ENCODE data around the gene ZFYVE9. TPM values are rescaled to one million over a fixed set of nuclear protein-coding genes. Genes with fewer than 3 reads are reported as not detected.
"Not testable (repeated sequence)": the region's sequence is repeated elsewhere in the genome, so short reads cannot be mapped to it uniquely, and the experiment has no call there.

Gene ZFYVE9
- total and polyA plus RNA-seq, 10 donors, result 0.72 to 16.7 (median 9.2) TPM

DNA sequence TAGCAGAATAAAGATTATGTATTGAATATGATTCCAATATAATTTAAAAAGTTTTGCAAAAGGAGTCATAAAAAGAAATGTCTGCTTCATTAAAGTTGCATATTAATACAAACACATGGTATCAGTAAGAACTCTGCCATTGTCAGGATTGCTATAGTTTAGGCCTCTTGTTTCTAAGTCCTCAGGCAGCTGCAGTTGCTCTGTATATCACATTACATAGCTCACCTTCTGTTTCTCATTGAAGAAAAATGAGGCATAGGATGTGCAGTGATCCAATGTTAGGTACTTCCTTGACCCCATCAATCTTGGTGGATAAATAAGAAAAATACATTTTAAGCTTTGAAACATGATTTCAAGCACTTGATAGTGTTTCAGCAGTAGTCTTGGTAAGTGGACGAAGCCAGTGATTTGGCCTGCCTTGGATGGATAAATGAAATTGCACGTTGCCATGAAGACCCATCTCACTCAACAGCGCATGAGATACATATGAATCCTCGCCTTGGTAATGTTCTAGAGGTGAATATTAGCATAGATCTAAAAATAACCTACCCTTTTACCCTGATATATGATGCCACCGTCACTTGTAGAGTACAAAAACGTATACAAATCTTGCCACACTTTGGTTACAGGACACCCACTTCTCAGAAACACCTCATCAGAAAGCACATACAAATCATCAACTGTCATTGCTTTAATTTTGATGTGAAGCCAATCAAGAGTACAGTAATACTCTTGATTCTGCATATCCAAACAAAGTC, 25.3 kb downstream of the ZFYVE9 start:
- intact Hi-C loops (cut with DNase I; ENCODE audit: low total_unique reads), result no loop called here
- Histone ChIP-seq H3K9me3 (peaks cover 0 to 15% (median 10%) of the 10 kb centered on the region in 8 donors), H3K27me3 (replicated peaks in 1 of 7) (no peaks in the 10 kb centered on the region), H3K36me3 (no peaks in the 10 kb centered on the region), H3K4me3 (no peak overlapping the region), H3K27ac (no peak overlapping the region), H3K4me1 (no peaks in the 10 kb centered on the region)
- WGBS, 5 donors, result 86 to 92% (median 88%) methylated on average over 6 of the region's 6 CpGs
- DNase-seq, result no peak
- TF ChIP-seq POLR2AphosphoS5 (IDR thresholded peaks at IDR 0.05) (no peak), POLR2A (IDR thresholded peaks at IDR 0.05) (no peak)
- TF ChIP-seq, protein P1, sequence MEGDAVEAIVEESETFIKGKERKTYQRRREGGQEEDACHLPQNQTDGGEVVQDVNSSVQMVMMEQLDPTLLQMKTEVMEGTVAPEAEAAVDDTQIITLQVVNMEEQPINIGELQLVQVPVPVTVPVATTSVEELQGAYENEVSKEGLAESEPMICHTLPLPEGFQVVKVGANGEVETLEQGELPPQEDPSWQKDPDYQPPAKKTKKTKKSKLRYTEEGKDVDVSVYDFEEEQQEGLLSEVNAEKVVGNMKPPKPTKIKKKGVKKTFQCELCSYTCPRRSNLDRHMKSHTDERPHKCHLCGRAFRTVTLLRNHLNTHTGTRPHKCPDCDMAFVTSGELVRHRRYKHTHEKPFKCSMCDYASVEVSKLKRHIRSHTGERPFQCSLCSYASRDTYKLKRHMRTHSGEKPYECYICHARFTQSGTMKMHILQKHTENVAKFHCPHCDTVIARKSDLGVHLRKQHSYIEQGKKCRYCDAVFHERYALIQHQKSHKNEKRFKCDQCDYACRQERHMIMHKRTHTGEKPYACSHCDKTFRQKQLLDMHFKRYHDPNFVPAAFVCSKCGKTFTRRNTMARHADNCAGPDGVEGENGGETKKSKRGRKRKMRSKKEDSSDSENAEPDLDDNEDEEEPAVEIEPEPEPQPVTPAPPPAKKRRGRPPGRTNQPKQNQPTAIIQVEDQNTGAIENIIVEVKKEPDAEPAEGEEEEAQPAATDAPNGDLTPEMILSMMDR (IDR thresholded peaks at IDR 0.05 in 8 of 11, conservative IDR thresholded peaks at IDR 0.05 in 3 of 11), result no peak

DNA sequence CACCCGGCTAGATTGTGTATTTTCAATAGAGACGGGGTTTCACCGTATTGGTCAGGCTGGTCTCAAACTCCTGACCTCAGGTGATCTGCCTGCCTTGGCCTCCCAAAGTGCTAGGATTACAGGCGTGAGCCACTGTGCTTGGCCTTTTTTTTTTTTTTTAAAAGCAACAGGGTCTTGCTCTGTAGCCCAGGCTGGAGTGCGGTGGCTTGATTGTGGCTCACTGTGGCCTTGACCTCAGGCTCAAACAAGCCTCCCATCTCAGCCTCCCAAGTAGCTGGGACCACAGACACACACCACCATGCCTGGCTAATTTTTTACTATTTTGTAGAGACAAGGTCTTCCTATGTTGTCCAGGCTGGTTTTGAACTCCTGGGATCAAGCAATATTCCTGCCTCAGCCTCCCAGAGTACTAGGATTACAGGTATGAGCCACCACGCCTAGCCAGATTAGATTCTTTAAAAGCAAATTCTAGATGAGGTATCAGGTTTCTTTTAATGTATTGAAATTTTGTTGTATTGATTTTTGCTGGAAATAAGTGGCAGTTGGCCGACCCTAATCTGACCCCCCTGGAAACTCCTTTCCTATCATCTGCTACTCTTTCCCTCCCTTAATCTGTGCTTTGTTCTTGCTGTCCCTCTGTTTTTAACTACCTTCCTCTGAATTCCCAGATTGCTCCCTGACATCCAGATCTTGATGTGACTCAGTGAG, 26.6 kb downstream of the ZFYVE9 start:
- Histone ChIP-seq H3K36me3 (no peaks in the 10 kb centered on the region), H3K27ac (no peak overlapping the region), H3K27me3 (replicated peaks in 1 of 7) (no peaks in the 10 kb centered on the region), H3K4me1 (no peaks in the 10 kb centered on the region), H3K9me3 (peaks cover 0 to 15% (median 10%) of the 10 kb centered on the region in 8 donors), H3K4me3 (no peak overlapping the region)
- no peak for DNase-seq
- intact Hi-C loops (cut with DNase I; ENCODE audit: low total_unique reads), result no loop called here
- TF ChIP-seq POLR2AphosphoS5 (IDR thresholded peaks at IDR 0.05), result no peak
- no peak for TF ChIP-seq POLR2A (IDR thresholded peaks at IDR 0.05)
- TF ChIP-seq, protein P1 (IDR thresholded peaks at IDR 0.05 in 8 of 11, conservative IDR thresholded peaks at IDR 0.05 in 3 of 11), result no peak
- WGBS, 5 donors, result 86 to 98% (median 92%) methylated on average over 7 of the region's 7 CpGs

DNA sequence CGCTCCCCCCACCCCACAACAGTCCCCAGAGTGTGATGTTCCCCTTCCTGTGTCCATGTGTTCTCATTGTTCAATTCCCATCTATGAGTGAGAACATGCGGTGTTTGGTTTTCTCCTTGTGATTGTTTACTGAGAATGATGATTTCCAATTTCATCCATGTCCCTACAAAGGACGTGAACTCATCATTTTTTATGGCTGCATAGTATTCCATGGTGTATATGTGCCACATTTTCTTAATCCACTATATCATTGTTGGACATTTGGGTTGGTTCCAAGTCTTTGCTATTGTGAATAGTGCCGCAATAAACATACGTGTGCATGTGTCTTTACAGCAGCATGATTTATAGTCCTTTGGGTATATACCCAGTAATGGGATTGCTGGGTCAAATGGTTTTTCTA, 29.3 kb downstream of the ZFYVE9 start:
- peaks cover 0 to 15% (median 10%) of the 10 kb centered on the region in 8 donors for H3K9me3 ChIP-seq
- DNase-seq; H3K27ac ChIP-seq; intact Hi-C loops (cut with DNase I; ENCODE audit: low total_unique reads); H3K36me3 ChIP-seq; H3K4me1 ChIP-seq; H3K4me3 ChIP-seq; H3K27me3 ChIP-seq (replicated peaks in 1 of 7): not testable (repeated sequence)
- WGBS, 5 donors, result 91 to 96% (median 95%) methylated on average over 4 to 5 of the region's 5 CpGs

DNA sequence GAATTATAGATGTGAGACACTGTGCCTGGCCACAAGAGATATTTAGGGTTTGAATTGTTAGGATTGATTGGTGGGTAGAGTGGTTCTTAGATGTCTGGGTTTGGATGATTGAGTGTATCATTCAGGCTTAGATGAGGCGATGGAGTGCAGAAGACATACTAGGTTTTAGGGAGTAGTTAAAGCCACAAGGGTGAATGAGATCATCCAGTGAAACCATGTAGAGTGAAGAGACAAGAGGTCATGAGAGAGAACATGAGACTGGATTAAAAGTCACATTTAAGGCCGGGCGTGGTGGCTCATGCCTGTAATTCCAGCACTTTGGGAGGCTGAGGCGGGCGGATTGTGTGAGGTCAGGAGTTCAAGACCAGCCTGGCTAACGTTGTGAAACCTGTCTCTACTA, 37.2 kb downstream of the ZFYVE9 start:
- Histone ChIP-seq H3K36me3 (no peaks in the 10 kb centered on the region), H3K4me1 (peaks cover 0 to 7% (median 0%) of the 10 kb centered on the region in 6 donors), H3K27me3 (replicated peaks in 1 of 7) (no peaks in the 10 kb centered on the region), H3K9me3 (no peaks in the 10 kb centered on the region), H3K4me3 (no peak overlapping the region), H3K27ac (no peak overlapping the region)
- DNase-seq, result no peak
- intact Hi-C loops (cut with DNase I; ENCODE audit: low total_unique reads), result no loop called here
- 71 to 84% (median 79%) methylated on average over 6 of the region's 6 CpGs for WGBS, 5 donors
- no peak for TF ChIP-seq POLR2A (IDR thresholded peaks at IDR 0.05)
- TF ChIP-seq POLR2AphosphoS5 (IDR thresholded peaks at IDR 0.05), result no peak
- TF ChIP-seq, protein P1 (IDR thresholded peaks at IDR 0.05 in 8 of 11, conservative IDR thresholded peaks at IDR 0.05 in 3 of 11), result no peak

All from spleen (tissue), 11 donors.